ENCODE data around the gene STARD4.

STARD4 gene, protein sequence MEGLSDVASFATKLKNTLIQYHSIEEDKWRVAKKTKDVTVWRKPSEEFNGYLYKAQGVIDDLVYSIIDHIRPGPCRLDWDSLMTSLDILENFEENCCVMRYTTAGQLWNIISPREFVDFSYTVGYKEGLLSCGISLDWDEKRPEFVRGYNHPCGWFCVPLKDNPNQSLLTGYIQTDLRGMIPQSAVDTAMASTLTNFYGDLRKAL

GRCh38 chr5:111512375-111513130 is at the start of gene STARD4:
TSS of gene STARD4 (minus strand) at chr5:111512535. CDS start at chr5:111507433, 5,102 bp downstream.
- peak; percentile 75 to 89 (median 87) for DNase-seq (ENCODE audit: low read depth in 3 of 3, low spot score in 1 of 3)

GRCh38 chr5:111559680-111560079 is 47.3 kb upstream of the STARD4 start:
- no peak for DNase-seq (ENCODE audit: low read depth in 3 of 3, low spot score in 1 of 3)

GRCh38 chr5:111557686-111558085 is 45.4 kb upstream of the STARD4 start:
- DNase-seq (ENCODE audit: low read depth in 3 of 3, low spot score in 1 of 3), result no peak

- no peak for DNase-seq (ENCODE audit: low read depth in 3 of 3, low spot score in 1 of 3)
These were observed 44.8 kb upstream of the STARD4 start for GRCh38 chr5:111557111-111557510.

- DNase-seq (ENCODE audit: low read depth in 3 of 3, low spot score in 1 of 3), result no peak
These were observed 44.2 kb upstream of the STARD4 start for GRCh38 chr5:111556501-111556900.

GRCh38 chr5:111555760-111556159 is 43.4 kb upstream of the STARD4 start:
- DNase-seq (ENCODE audit: low read depth in 3 of 3, low spot score in 1 of 3), result no peak

GRCh38 chr5:111553868-111554267 is 41.5 kb upstream of the STARD4 start:
- DNase-seq (ENCODE audit: low read depth in 3 of 3, low spot score in 1 of 3), result no peak

GRCh38 chr5:111552896-111553295 is 40.6 kb upstream of the STARD4 start:
- DNase-seq (ENCODE audit: low read depth in 3 of 3, low spot score in 1 of 3), result no peak

GRCh38 chr5:111552492-111552891 is 40.2 kb upstream of the STARD4 start:
- no peak for DNase-seq (ENCODE audit: low read depth in 3 of 3, low spot score in 1 of 3)

GRCh38 chr5:111551569-111552275 is 39.4 kb upstream of the STARD4 start:
- no peak for DNase-seq (ENCODE audit: low read depth in 3 of 3, low spot score in 1 of 3)

GRCh38 chr5:111551161-111551560 is 38.8 kb upstream of the STARD4 start:
- no peak for DNase-seq (ENCODE audit: low read depth in 3 of 3, low spot score in 1 of 3)

DNA sequence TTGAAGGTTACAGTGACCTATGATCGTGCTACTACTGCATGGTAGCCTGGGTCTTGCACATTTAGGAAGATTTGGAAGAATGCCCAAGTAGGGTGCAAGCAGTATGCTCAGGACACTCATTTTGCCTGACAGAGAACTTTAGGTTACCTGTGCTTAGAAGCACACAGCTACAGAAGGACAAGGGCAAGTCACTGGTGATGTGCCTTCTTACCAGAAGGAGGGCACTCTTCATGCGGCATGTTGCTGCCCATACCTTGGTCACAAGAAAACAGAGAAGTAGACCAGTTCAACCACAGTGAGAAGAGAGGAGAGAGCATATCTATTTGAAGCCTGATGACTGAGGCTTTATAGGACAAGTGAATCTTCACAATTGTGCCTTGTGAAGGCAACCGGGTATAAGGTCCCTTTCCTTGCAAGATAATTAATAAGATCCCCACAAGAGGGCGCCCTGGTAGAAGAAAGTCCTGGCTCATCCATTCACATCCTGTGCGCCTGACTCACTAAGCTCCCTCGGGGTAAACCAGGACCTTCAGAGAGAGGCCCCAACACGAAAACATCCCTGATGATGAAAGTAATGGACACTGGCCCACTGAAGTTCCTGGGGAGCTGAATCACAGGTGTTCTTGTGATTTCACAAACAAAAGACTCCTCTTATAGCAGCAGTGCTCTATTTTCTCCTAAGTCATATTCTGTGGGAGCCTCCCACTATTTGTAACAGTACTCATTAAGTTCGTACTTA is 38.1 kb upstream of the STARD4 start:
- peak; percentile 33 to 39 (median 38) for DNase-seq (ENCODE audit: low read depth in 3 of 3, low spot score in 1 of 3)

DNA sequence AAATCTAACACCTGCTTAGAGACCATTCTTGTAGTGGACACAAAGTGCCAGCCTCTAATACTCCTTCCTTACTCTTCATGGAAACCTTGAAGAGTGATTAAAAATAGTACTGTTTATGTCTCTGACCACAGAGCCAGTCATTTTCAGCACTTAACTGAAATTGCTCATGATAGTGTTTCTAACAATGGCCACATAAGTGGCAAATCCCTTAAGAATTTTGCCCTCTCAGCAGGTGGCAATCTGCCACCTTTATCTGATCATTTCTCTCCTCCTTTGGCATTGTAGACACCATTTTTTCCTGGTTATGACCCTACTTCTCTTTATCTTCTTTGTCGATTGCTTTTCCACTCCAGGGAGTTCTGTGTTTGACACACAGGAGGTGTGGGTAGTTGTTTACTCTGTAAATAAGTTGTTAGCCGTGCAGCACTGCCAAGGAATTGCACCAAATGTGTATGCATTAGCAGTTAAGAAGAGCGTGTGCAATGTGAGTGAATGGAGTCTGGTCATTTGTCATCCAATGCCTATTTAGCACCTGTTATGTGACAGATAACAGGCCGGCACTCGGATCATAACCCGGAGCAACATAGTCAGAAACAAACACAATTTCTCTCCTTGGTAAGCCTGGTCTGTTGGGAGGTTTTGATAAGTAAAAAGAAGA is 36.8 kb upstream of the STARD4 start:
- DNase-seq (ENCODE audit: low read depth in 3 of 3, low spot score in 1 of 3), result no peak

DNA sequence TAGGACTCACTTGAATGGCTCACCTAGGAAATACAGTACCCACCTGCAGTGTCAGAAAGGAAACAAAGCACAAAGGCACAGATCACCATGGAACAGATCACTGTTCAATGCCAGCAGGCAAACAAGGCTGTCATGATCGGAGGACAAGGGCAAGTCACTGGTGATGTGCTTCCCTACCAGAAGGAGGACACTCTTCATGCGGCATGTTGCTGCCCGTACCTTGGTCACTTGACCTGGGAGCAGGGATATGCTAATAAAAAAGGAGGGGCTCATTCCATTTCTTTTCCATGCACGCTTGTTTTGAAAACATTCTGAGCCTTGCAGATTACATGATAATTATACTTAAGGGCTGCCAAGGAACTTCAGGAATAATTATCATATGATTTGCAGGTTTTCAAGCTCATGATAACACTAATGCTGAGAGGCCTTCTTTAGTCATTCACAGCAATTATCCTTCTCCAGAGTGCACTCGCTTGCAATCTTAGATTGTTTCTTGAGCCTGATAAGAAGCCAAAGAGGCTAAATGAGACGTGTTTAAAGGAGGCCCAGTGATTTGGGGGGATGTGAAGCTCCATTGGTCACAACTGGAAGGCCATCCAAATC is 36.1 kb upstream of the STARD4 start:
- DNase-seq (ENCODE audit: low read depth in 3 of 3, low spot score in 1 of 3), result no peak

GRCh38 chr5:111545031-111545430 is 32.7 kb upstream of the STARD4 start:
- no peak for DNase-seq (ENCODE audit: low read depth in 3 of 3, low spot score in 1 of 3)

- DNase-seq (ENCODE audit: low read depth in 3 of 3, low spot score in 1 of 3), result no peak
These were observed 25.0 kb upstream of the STARD4 start for GRCh38 chr5:111537141-111538024.

DNA sequence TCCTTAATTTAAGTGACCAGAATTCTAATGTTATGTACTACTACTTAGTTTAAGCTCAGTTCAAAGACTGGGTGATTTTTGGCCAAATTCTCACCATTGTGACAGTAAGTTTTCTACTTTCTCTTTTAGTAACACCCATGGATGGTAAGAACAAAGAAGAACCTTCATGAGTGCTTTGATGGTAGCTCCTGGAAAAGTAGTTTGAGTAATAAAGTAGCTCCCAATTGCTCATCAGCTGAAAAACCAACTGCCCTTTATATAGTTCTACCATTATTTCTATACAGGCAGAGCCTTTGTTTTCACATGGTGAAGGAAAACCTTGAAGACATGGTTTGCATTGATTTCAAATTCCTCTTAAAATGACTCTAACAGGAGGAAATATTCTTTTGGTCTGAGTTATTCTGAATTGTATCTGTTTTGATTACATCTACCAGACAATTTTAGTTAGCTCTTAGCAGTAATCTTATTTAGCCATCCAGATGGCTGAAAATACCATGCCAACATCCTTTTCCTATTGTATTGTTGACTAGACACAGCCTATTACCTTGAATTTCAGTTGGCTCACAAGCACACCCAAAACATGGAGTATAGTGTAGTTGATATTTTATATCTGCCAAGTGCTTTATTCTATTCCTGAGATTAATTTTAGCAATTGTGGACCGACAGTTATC is 23.7 kb upstream of the STARD4 start:
- DNase-seq (ENCODE audit: low read depth in 3 of 3, low spot score in 1 of 3), result no peak

DNA sequence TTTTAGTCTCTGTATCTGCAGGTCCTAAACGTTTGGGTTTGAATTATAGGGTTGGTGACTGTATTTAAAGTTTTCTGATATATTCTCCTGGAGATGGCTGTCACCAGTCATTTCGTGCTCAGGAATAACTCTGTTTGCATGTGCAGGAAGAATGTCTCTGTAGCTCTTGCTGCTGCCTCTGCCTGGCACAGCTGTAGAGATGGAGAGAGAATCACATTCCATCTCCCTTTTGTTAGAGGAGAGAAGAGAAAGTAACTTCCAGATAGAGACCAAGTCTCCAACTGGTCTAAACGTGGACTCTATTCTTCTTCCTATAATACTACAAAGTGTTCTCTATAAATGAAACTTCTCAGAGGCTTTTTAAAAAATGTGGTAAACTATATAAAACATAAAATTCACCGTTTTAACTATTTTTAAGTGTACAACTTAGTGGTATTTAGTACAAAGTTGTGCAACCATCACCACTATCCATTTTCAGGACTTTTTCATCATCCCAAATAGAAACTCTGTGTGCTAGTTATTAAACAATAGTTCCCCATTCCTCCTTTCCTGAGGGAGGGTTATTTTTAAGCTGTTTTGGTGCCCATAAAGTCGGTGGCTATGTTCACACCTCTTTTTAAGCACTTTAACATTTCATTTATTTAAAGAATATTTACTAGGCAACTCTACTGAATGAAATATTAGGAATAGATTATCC is 20.7 kb upstream of the STARD4 start:
- no peak for DNase-seq (ENCODE audit: low read depth in 3 of 3, low spot score in 1 of 3)

Data from stimulated activated CD4-positive, alpha-beta T cell treated with anti-CD3 and anti-CD28 coated beads, TNF-alpha, amount 100 ng/mL, for 1 hour (primary cell).